Adrenal gland (tissue), 5 donors: ENCODE measurements around the gene TTC9C.
"Not testable (repeated sequence)": the region's sequence is repeated elsewhere in the genome, so short reads cannot be mapped to it uniquely, and the experiment has no call there.

Experiments used
- POLR2A ChIP-seq, 2 donors: fragments of 450-650 bp; IDR thresholded peaks; one replicate each; pipeline ENCODE4 v1.6.1; 2017; ENCODE audit warnings: antibody characterized with exemption in 2 of 2, mild to moderate bottlenecking in 2 of 2, moderate library complexity in 1 of 2
- TF ChIP-seq, protein P1 (sequence below), 6 experiments: fragments of 450-650 bp in 4 of 6; fragments of 200-600 bp in 2 of 6; sonication (generic) in 1 of 6; IDR thresholded peaks; 1 replicate in 5 of 6; 2 replicates in 1 of 6; pipeline versions ENCODE4 v1.5.1 to v1.8.0; 2016 to 2021; ENCODE audit warnings: antibody characterized with exemption in 6 of 6, mild to moderate bottlenecking in 2 of 6, moderate library complexity in 1 of 6
- donor health status: DM: no; HTN: no; CAD: no.

- TF ChIP-seq, protein P1, sequence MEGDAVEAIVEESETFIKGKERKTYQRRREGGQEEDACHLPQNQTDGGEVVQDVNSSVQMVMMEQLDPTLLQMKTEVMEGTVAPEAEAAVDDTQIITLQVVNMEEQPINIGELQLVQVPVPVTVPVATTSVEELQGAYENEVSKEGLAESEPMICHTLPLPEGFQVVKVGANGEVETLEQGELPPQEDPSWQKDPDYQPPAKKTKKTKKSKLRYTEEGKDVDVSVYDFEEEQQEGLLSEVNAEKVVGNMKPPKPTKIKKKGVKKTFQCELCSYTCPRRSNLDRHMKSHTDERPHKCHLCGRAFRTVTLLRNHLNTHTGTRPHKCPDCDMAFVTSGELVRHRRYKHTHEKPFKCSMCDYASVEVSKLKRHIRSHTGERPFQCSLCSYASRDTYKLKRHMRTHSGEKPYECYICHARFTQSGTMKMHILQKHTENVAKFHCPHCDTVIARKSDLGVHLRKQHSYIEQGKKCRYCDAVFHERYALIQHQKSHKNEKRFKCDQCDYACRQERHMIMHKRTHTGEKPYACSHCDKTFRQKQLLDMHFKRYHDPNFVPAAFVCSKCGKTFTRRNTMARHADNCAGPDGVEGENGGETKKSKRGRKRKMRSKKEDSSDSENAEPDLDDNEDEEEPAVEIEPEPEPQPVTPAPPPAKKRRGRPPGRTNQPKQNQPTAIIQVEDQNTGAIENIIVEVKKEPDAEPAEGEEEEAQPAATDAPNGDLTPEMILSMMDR (IDR thresholded peaks at IDR 0.05), result not testable (repeated sequence)
- TF ChIP-seq POLR2A (IDR thresholded peaks at IDR 0.05), result not testable (repeated sequence)
Observed at GRCh38 chr11:62703921-62704320, 24.4 kb upstream of the TTC9C start.
